OCI-LY3 (cell line): ENCODE measurements around the gene YBX2.

ENCODE experiments used
- EZH2phosphoT487 ChIP-seq: fragments of 200-600 bp; shearing (Covaris generic); IDR thresholded peaks from 2 replicates; pipeline ENCODE4 v1.6.1; 2018; ENCODE audit warnings: antibody characterized with exemption, mixed run types, low read depth
- TF ChIP-seq, protein P1 (sequence below): fragments of 200-600, 300-600 bp; sonication (generic); IDR thresholded peaks from 2 replicates; pipeline ENCODE4 v1.5.1; 2014; ENCODE audit warnings: antibody characterized with exemption, low read length, low read depth

- TF ChIP-seq, protein P1, sequence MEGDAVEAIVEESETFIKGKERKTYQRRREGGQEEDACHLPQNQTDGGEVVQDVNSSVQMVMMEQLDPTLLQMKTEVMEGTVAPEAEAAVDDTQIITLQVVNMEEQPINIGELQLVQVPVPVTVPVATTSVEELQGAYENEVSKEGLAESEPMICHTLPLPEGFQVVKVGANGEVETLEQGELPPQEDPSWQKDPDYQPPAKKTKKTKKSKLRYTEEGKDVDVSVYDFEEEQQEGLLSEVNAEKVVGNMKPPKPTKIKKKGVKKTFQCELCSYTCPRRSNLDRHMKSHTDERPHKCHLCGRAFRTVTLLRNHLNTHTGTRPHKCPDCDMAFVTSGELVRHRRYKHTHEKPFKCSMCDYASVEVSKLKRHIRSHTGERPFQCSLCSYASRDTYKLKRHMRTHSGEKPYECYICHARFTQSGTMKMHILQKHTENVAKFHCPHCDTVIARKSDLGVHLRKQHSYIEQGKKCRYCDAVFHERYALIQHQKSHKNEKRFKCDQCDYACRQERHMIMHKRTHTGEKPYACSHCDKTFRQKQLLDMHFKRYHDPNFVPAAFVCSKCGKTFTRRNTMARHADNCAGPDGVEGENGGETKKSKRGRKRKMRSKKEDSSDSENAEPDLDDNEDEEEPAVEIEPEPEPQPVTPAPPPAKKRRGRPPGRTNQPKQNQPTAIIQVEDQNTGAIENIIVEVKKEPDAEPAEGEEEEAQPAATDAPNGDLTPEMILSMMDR = no peak
- no peak for TF ChIP-seq EZH2phosphoT487
These were observed 32.9 kb downstream of the YBX2 start for GRCh38 chr17:7261379-7262191.
